HG03103 (cell line): Measurements from ENCODE around the gene FNDC11.
"Not testable (repeated sequence)": the region's sequence is repeated elsewhere in the genome, so short reads cannot be mapped to it uniquely, and the experiment has no call there.

Source experiments
- ATAC-seq: cut with Tn5 transposase; IDR thresholded peaks from one replicate; pipeline ENCODE4 v1.9.1; 2021; ENCODE audit warnings: low read depth; ENCODE audit not compliant: unreplicated experiment

FNDC11 gene

DNA sequence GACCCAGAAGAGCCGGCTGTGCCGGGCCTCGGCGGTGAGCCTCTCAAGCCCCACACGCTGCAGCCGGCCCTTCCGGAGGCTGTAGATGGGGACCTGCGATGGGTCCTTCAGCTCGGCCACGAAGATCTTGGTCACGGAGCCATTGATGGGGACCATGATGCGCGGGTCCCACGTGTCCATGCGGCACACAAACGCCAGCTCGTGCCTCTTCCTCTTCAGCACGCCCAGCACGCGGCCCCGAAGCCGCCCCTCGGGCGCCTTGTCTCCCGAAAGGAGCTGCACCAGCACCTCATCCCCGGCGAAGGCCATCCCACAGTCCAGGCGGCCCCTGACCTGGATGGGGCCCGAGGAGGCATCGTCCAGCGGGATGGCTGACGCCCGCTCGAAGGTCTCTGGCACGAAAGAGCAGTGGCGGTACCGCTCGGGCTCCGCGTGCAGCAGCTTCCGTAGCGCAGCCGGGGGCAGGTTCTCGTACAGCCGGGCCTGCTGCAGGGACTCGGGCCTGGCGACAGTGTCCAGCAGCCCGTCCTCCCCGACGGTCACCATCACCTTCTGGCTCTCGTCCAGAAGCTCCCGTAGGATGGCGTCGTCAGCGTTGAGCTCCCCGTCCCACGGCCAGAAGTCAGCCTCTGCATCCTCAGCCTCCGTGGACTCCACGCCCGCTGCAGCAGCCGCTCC lies 11.2 kb downstream of the FNDC11 start:
- ATAC-seq: no peak

GRCh38 chr20:63565699-63566335 lies 11.9 kb downstream of the FNDC11 start:
- ATAC-seq: no peak

DNA sequence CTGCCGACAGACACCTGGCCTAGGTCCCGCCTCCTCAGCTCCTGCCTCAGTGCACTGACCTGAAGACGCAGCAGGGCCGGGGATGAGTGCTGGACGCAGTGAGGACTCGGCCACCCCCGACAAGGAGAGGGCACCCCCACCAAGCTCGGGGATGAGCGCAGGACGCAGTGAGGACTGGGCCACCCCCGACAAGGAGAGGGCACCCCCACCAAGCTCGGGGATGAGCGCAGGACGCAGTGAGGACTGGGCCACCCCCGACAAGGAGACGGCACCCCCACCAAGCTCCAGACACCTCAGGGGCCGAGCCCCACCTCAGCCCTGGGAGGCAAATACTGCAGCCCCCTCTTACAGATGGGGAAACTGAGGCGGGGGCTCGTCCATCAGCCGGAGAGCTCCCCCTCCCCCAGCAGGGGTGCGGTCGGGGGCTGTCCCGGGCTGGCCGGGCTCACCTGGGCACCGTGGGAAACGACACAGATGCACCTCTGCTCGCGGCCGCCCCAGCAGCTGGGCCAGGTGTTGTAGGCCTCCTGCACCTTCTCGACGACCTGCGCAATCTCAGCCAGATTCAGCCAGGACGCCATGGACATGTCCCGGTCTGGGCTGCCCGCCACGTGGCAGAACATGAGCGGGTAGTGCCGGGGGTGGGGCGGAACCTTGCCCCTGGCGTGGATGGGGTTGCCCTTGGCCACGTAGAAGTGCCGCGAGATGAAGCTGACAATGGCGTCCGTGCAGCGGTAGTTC lies 12.6 kb downstream of the FNDC11 start:
- ATAC-seq: no peak

- no peak for ATAC-seq
These were observed 13.1 kb downstream of the FNDC11 start for GRCh38 chr20:63567136-63567385.

- no peak for ATAC-seq
These were observed 13.6 kb downstream of the FNDC11 start for GRCh38 chr20:63567386-63568169.

DNA sequence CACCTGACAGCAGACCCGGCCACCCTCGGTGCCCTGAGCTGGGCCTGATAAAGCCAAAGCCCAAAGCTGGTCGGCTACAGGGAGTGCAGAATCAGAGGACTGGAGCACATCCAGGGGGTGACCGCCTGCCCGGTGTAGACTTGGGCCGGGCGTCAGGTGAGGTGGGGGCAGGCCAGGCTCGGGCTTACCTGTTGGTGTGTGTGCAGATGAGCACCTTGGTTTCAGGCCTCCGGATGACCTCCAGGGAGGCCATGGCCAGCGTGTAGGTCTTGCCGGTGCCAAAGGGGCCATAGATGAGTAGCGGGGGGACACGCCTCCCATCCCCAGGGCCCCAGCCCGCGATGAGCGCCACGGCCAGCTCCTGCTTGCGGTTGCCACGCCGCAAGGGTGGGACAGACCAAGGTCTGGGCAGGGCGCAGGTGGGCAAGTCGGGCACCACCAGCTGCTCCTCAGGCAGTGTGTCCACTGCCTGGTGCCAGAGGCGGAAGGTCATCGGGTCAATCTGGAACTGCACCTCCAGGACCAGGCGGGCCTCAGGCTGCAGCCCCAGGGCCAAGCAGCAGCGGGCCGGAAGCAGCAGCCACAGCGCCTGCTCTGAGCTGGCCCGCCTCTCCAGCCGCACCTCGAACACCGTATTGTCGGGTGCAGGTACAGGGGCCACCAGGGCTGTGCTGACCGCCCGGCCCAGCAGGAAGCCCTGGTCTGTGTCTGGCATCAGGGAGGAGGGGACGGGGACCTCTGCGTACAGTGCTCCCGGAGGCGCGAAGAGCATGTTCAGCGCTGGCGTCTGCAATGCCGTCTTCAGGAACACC lies 14.4 kb downstream of the FNDC11 start:
- no peak for ATAC-seq

GRCh38 chr20:63568986-63569949 lies 15.3 kb downstream of the FNDC11 start:
- ATAC-seq: no peak

DNA sequence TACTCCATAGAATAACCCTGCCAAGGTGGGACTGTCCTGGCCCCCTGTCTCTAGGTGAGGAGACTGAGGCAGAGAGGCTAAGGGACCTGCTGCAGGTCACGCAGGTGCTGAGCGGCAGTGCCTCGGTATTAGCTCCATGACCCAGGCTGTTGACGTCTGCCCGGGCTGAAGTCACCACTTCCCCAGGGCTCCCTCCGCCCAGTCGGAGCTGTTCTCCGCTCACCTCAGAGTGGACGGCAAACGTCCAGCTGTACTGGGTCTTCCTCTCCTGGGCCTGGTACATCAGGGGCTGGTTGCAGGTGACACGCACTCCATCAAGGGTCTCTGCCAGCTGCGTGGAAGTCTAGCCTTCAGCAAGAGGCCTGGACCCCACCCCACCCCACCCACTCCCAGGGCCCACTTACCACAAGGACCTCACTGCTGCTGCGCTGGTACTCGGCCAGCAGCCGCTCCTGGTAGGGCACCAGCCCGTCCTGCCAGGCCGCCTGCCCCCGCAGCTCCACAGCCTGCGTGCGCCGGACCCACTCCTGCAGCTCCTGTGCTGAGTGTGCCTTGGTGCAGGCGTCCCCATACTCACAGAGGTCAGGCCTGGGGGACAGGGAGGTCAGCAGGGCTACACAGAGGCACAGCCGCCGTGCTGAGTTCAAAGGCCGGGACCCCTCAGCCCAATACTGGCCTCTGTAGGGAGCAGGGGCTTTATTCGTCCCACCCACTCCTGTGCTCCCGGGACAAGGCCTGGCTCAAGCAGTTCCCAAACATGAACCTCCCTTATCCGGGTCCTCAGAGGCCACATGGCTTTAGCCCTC lies 16.5 kb downstream of the FNDC11 start:
- ATAC-seq: no peak

DNA sequence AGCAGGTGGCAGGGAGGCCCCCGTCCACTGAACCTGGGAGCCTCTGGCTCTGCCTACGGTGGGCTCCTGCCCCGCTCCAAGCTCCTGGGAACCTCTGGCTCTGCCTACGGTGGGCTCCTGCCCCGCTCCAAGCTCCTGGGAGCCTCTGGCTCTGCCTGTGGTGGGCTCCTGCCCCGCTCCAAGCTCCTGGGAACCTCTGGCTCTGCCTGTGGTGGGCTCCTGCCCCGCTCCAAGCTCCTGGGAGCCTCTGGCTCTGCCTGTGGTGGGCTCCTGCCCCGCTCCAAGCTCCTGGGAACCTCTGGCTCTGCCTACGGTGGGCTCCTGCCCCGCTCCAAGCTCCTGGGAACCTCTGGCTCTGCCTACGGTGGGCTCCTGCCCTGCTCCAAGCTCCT lies 17.1 kb downstream of the FNDC11 start:
- ATAC-seq: not testable (repeated sequence)

- no peak for ATAC-seq
These were observed 18.3 kb downstream of the FNDC11 start for GRCh38 chr20:63572071-63572787.

- no peak for ATAC-seq
These were observed 19.1 kb downstream of the FNDC11 start for GRCh38 chr20:63572788-63573646.

- ATAC-seq: no peak
These were observed 19.7 kb downstream of the FNDC11 start for GRCh38 chr20:63573647-63574131.

DNA sequence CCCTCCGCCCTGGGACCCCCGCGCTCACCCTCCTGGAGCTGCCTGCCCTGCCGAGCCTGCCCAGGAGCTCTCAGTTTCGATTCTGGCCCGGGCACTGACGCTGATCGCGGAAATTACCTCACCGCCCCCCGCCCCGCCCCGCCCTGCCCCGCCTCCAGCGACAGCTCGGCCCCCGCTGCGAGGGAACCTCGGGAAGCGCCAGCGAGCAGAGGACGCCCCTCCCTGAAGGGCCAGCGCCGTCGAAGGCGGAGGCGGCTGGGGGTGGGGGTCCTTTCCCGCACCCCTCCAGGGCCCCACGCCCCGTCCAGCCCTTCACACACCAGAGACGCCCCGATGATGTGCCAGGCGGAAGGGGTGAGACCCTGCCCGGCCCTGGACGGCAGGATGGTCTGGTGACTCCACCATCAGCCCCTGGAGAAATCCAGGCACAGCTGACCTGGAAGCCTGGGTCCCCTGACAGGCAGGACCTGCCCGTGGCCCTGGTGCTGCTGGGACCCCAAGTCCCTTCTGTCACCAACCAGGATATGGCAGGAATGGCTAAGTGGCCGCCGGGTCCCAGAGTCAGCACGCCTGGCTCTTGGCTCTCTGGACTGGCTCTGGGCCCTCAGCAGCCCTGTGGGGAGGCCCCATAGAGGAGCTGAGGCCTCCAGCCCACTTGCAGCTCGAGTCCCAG lies 20.3 kb downstream of the FNDC11 start, which contains the start of gene HELZ2:
HELZ2 (minus strand) TSS at position 84 of the 673 bp plus-strand sequence. CDS start 1,854 bp downstream, outside the sequence.
- ATAC-seq: no peak

GRCh38 chr20:63574829-63575743 lies 21.1 kb downstream of the FNDC11 start:
- no peak for ATAC-seq

DNA sequence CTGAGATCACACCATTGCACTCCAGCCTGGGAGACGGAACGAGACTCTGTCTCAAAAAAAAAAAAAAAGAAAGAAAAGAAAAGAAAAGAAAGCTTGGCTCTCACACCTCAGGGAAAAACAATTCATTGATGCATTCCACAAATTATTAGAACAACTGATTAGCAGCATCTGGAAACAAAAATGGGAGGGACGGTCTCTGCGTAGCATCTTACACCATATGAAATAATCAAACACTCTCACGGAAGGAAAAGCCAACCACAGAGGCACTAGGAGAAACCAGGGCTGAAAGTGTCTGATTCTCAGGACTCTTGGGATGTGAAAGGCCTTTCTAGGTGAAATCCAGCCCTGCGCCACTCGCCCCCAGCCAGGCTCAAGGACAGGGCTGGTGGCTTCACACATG lies 22.4 kb downstream of the FNDC11 start:
- ATAC-seq: no peak
